Measurements from ENCODE around the gene TMIE.
"Not testable (repeated sequence)": the region's sequence is repeated elsewhere in the genome, so short reads cannot be mapped to it uniquely, and the experiment has no call there.

TMIE gene

DNA sequence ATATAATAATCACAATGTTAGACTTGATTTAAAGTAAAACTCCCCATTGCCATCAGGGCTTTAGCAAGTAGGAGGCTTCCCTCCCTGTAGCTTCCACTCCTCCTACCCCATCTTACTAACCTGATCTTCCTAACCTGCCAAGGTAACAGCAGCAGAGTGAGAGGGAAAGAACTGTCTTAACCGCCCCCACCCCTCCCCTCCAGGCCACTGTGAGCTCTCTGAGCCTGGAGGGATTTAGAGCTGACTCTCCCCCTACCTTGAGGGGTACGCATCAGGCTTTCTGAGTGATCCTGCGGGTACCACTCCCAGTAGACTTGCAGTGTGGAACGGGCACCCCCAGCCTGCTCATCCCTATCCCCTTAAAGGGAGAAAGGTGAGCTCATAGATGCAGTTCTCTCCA is 27.8 kb downstream of the TMIE start:
- no peak for DNase-seq

DNA sequence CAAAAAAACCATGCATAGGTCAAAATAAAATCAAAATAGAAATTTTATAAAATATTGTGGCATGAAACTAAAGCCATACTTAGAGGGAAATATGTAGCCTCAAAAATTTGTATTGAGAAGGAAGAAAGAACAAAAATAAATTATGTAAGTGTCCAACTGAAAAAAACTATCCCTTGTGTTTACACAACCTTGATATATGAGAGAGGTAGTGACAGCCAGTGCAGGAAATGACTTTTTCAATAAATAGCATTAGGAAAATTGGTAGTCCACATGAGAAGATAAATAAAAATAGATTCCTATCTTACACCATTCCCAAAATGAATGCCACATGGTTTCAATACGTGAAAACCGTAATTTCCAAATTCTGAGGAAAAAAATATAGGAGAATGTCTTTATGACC is 29.6 kb downstream of the TMIE start:
- no peak for DNase-seq

DNA sequence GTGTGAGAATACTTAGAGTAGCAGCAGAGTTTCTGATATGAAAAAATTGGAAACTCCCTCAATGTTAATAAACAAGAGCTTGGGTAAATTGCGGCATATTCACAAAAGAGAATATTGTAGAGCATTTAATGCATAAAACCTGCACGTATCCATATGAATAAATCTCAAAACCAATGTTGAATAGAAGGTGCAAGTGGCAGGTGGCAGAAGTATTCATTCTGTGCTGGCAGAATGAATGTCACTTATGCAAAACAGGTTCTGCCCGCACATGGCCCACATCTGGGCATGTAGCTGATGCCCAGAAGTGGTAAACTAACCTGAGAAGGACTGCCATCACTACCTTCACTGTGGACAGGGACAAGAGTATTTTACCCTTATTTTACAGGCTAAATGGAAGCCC is 30.6 kb downstream of the TMIE start:
- DNase-seq = no peak

DNA sequence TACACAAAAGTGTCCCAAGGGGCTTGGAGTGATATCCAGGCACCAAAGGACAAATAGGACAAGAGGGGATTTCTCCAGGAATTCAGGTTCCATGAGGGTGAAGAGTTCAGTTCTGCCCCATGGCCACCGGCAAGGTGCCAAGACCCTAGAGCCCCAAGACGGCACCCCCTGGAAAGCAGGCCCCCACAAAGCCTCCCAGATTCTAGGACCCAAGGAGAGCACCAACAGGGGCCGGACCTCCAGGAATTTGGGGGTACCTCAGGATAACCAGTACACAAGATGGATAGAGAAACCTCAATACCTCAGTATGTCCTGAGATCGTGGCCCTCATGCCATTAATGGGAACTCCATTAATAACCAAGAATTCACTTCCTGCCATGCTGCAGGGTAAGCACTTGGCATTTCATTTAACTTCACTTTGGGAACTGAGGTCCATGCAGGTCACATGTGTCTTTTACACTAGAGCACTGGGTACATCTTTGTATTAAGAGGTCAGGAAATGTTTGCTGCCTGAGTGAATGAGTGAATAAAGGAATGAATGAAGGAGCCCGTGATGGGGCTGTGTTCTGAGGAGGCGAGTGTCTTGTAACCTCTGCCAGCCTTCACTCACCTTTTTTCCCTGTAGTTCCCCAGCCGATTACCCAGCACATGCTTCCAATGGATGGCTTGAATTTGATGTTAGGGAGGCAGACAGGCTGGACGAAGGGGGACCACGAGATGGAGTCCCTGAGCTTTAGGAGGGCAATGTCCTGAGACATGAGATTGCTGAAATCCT is 32.0 kb downstream of the TMIE start:
- DNase-seq = no peak

DNA sequence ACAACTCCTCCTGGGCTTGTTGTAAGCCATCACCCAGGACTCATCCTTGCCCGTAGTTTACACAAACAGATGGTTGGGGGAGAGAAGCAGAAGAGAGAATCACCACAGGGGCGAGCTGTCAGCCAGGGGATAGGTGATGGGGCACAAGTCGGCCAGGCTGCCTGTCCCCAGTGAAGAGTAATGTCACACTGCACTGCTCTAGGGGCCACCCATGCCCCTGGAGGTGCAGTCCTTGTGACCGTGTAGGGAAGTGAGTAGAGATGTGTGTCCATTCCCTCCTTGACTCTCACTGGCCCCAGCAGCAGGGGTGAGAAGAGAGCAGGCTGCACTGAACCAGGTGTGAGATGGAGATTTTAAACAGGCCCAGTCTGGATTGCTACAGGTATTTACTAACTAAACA is 33.6 kb downstream of the TMIE start:
- DNase-seq = no peak

DNA sequence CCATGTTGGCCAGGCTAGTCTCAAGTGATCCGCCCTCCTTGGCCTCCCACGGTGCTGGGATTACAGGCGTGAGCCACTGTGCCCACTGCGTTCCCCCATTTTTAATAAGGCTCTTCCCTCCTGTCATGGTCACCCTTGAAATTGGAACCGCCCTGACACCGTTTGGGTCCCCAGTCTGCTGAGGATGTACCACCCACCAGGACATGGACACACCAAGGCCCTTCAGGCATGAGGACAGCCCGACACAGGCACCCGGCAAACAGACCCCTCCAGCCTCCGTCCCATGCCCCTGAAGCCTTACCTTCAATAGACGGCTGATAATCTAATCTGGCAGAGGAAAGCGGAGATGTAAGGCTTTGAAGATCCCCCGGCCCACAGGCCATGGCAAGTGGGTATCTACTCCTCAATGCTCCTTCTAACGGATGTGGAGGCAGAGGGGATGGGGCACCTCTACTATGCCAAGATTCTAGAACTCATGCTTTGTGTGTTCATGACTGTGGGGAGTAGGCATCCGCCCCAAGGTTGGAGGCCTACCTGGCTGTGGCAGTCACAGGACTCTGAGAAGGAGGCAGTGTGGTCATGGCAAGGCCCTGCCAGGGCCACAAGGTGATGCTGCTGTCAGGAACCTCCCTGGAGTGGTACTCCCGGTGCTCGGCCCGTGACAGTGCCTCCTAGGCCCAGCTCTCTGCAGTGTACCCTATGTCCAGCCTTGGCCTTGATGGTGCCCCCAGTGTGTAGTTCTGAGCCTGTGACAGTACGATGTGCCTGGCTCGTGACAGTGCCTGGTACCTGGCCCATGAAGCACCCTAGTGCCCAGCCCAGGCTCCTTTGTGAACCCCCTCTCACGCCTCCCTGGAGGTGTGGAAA is 35.0 kb downstream of the TMIE start:
- DNase-seq = no peak

DNA sequence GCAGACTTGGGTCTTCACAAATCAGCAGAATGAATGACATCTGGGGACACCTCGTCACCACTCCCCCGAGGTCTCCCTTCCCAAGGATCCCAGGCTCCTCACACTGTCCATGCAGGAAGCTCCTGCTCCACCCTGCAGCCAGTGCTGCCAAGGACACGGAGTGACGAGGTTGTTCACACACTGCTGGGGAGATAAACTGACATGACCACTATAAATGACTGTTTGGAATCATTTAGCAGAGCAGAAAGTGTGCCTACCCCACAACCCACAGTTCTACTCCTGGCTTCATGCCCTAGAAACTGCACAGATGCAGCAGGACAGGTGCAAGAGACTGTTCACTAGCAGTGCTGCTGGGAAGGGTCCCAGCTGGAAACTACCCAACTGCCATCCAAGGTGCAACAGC is 36.1 kb downstream of the TMIE start:
- no peak for DNase-seq

DNA sequence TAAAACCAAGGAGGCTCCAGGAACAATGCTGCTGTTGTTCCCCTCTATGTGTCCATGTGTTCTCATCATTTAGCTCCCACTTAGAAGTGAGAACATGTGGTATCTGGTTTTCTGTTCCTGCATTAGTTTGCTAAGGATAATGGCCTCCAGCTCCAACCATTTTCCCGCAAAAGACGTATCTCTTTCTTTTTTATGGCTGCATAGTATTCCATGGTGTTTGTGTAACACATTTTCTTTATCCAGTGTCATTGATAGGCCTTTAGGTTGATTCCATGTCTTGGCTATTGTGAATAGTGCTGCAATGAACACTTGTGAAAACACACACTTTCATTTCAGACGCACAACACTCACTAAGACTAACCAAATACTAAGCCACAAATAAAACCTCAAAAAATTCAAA is 38.4 kb downstream of the TMIE start:
- DNase-seq = not testable (repeated sequence)

DNA sequence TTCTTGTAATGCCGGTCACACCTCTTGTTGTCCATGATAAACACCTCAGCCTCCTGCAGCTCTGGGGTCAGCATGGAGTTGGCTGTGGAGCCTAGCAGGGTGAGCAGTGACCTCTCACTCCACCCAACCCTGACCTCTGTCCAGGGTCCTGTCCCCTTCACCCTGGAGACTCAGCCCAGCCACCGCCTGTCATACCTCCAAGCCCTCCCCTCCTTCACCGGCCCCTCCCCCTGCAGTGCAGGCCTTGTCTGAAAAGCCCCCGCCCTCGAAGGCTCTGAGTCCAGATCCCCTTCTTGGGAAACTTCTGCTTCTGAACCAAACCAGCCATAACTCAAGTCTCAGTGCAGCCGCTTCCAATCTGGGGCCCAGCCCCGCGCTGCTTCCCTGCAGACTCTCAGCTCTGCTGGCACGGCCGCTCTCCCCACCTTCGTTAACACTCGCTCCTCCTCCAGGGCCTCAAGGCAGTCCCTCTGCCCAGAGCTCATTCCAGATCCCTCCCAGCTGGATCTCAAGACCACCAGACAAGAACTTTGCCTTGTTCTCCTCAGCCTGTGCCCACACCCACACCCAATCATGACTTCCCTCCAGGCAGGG is 41.9 kb downstream of the TMIE start:
- no peak for DNase-seq

DNA sequence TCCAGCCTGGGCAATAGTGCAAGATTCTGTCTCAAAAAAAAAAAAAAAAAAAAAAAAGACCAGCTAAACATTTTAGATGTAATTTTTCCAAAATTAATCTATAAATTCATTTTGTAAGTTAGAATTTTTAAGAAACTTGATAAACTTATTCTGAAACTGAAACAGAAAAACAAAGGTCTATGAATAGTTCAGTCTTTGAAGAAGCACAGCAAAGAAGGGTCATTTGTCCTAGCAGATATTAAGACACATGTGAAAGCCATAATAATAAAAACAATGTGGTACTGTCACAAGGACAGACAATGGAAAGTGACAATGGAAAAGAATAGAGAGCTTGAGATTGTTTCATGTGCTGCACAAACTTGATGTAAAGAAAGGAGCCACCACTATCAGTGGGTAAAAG is 45.5 kb downstream of the TMIE start:
- no peak for DNase-seq

DNA sequence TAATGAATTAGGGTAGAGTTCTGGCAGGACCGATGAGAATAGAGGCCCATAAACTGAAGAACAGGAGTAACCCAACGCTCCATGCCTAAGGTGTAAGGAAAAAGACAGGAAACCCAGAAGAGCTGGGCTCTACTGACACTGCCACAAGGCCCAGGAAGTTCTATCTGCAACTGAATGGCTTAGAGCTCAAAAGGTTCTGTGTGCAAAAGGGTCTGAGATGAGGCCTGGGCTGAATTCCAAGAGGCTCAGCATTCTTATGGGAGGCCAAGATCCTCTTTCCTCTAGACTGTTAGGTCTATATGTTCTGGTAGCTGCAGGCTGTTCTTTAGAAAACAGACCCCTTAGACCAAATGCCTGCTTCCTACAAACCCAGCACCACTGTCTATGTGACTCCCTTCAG is 47.0 kb downstream of the TMIE start:
- DNase-seq = no peak

DNA sequence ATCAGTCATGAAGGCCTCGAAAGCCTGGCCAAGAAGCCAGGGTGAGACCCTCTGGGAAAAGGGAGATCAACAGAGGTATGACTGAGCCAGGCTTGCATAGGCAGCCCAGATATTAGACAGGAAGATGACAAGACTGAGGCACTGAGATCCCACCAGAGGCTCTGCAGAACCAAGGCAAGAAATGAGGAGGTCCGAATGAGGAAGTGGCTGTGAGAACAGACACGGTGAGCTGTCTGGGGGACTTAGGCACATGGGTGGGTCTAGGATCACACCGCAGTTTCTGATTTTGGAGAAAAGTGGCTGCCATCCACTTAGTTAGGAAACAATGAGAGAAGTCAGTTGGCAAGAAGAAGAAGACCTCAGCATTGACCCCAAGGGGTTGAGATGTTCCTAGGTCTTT is 47.9 kb downstream of the TMIE start:
- DNase-seq = no peak

DNA sequence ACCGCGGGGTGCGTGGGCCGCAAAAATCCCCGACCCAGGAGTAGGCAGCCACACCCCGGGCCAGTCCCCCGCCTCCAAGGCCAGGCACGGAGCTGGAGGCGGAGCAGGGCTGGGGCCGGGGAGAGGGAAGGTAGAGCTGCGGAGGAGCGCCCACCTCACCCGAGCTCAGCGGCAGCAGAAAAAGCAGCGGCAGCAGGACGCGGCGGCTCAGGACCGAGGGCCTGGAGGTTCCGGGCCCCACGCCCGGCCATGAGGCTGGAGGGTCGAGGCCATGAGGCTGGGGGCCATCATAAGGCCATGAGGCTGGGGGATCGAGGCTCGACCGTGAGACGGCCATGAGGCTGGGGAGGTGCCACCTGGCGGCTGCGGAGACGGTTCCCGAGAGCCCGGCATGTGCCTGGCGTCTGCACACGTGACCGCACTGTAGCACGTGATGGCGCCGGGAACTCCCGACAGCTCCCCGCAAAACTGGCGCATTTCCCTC is 49.4 kb downstream of the TMIE start:
- no peak for DNase-seq

DNA sequence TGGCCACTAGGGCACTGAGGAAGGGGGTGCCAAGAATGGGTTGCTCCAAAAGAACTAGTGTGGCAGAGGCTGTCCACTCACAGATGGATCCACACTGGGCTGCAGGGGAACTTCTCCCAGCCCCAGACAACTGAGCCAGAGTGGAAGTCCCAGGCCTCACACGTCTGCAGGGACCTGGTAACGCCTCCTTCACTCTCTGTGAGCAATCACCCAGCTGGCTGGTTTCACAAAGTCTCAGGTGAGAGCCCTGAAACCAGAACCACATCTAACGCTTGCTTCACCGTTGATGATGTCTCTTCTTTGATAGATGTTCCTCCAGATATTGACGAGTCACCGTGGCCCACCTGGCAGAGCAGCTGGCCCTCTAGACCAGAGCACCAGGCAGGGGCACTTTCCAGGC is 51.9 kb downstream of the TMIE start:
- DNase-seq = not testable (repeated sequence)

DNA sequence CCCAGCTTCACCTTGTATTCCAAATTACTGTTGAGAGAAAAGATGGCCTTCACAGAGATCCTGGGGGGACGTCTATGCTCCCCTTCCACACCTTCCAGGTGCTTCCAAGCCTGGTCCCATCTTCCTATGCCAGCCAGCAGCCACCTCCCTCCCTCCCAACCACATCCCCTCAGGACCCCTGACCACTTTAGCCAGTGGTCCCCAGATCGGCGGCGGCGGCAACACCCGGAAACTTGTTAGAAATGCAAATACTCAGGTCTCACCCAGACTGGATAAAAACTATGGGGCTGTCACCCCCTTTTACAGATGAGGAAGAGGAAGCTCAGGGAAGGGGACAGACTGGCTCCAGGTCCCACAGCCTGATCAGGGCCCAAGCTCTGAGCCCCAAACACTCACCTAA is 54.5 kb downstream of the TMIE start:
- DNase-seq = no peak

DNA sequence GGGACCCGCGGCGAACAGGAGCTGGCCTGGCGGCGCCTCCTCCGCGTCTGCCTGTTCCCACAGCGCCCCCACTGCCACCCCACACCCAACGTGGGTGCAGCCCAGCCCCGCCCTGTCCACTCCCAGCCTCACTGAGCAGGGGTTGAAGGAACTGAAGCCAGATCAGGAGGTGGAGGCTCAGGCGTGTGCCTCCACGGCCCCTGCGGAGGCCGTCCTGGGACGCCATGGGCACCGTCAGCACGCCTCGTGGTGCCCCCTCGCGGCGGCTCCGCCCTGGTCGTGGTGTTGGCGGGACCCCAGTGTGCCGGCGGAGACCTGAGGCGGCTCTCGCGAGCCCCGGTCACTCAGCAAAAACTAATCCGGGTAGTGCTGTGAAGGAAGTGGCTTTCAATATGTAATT is 55.5 kb downstream of the TMIE start:
- no peak for DNase-seq

DNA sequence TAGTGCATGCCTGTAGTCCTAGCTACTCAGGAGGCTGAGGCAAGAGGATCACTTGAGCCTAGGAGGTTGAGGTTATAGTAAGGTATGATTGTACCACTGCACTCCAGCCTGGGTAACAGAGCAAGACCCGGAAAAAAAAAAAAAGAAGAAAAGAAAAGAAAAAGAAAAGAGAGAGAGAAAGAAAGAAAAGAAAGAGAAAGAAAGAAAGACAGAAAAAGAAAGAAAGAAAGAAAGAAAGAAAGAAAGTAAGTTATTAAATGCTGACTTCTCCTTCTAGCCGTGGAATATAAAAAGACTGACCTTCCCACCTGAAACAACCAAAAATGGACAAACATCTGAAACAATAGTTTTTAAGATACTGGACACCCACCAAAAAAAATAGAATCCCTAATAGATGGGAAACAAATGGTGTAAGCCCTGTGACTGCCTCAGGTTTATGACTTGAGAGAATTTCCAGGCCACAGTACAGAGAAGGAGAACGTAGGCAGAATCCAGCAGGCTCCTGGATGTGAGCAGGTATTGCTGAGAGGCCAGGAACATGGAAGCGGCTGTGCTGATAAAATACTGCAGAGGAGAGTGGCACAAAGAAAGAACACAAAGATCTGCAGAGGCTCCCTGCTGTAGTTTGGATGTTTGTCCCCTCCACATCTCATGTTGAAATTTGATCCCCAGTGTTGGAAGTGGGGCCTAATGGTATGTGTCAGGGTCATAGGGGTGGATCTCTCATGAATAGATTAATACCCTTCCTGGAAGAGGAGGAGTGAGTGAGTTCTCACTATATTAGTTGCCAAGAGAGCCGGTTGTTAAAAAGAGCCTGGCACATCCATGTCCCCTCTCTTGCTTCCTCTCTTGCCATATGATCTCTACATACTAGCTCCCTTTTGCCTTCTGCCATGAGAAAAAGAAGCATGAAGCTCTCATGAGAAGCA is 58.3 kb downstream of the TMIE start:
- no peak for DNase-seq

All from cerebellar nuclear complex (tissue), 1 donor.